H1 (cell line): ENCODE results near the gene SP5. TPM values are rescaled to one million over a fixed set of nuclear protein-coding genes. Genes with fewer than 3 reads are reported as not detected.

Experiments used
- CTCF ChIA-PET: fragments of 300-600 bp; sonication (Branson Sonifier 250); formaldehyde crosslinking; loops from one replicate; lab custom pipeline; 2021; ENCODE audit not compliant: partially characterized antibody; lab: Charles Lee
- POLR2A ChIA-PET: fragments of 300-600 bp; sonication (Branson Sonifier 250); formaldehyde crosslinking; loops from one replicate; lab custom pipeline; 2021; ENCODE audit warnings: inconsistent platforms; ENCODE audit not compliant: partially characterized antibody; lab: Charles Lee
- DNase-seq, 2 experiments: peaks; one replicate each; pipeline versions ENCODE4 v3.0.0 to v3.0.0-alpha.2; 2010 to 2022; ENCODE audit warnings: low spot score in 2 of 2, low read depth in 1 of 2, mixed read lengths in 1 of 2
- FAIRE-seq: peaks from 2 replicates; lab custom pipeline; 2011; peaks lifted over from hg19 to GRCh38; lab: Jason Lieb, UNC
- H2AFZ ChIP-seq: 2 replicates; pipeline ENCODE4 v1.8.1; 2012; ENCODE audit warnings: low read length, inconsistent platforms
- H2AK5ac ChIP-seq: 2 replicates; pipeline ENCODE4 v1.6.1; 2013; ENCODE audit warnings: low read depth, low read length
- H2BK120ac ChIP-seq: replicated peaks from 2 replicates; pipeline ENCODE3; 2013; ENCODE audit warnings: low read depth, low read length, inconsistent platforms
- H2BK12ac ChIP-seq: 2 replicates; pipeline ENCODE4 v1.6.1; 2013; ENCODE audit warnings: low read depth, low read length
- H2BK15ac ChIP-seq: 2 replicates; pipeline ENCODE4 v1.6.1; 2013; ENCODE audit warnings: low read length
- H2BK20ac ChIP-seq: 2 replicates; pipeline ENCODE4 v1.6.1; 2013; ENCODE audit warnings: low read length
- H2BK5ac ChIP-seq: 2 replicates; pipeline ENCODE4 v1.6.1; 2013; ENCODE audit warnings: low read depth, low read length
- H3K14ac ChIP-seq: 2 replicates; pipeline ENCODE4 v1.6.1; 2013; ENCODE audit warnings: inconsistent platforms; ENCODE audit not compliant: insufficient read length
- H3K18ac ChIP-seq: 2 replicates; pipeline ENCODE4 v1.6.1; 2013; ENCODE audit warnings: low read length; ENCODE audit errors: extremely low read depth
- H3K23ac ChIP-seq: 2 replicates; pipeline ENCODE4 v1.6.1; 2013; ENCODE audit warnings: inconsistent platforms; ENCODE audit not compliant: insufficient read length
- H3K23me2 ChIP-seq: 2 replicates; pipeline ENCODE4 v1.6.1; 2013; ENCODE audit warnings: low read depth, low read length
- H3K27ac ChIP-seq: 2 replicates; pipeline ENCODE4 v1.6.1; 2011; ENCODE audit warnings: low read depth, low read length, inconsistent platforms
- H3K27me3 ChIP-seq, 4 experiments: replicated peaks in 1 of 4; 1 replicate in 1 of 4; 2 replicates in 3 of 4; pipeline versions ENCODE4 v1.6.1 to v1.8.1; 2011 to 2013; ENCODE audit warnings: low read length in 3 of 4, mild to moderate bottlenecking in 3 of 4, inconsistent platforms in 2 of 4, mixed read lengths in 2 of 4, moderate library complexity in 1 of 4; ENCODE audit not compliant: control insufficient read depth in 3 of 4, insufficient read depth in 3 of 4; ENCODE audit errors: extremely low read depth in 1 of 4
- H3K36me3 ChIP-seq, 4 experiments: 2 replicates each; pipeline versions ENCODE4 v1.6.1 to v1.8.1; 2011 to 2013; ENCODE audit warnings: mild to moderate bottlenecking in 4 of 4, low read length in 3 of 4, moderate library complexity in 2 of 4, control low read depth in 1 of 4, inconsistent platforms in 1 of 4; ENCODE audit not compliant: insufficient read depth in 4 of 4, control insufficient read depth in 2 of 4
- H3K4ac ChIP-seq: replicated peaks from 2 replicates; pipeline ENCODE3; 2013; ENCODE audit warnings: low read length, low read depth, mixed read lengths, inconsistent platforms; ENCODE audit not compliant: insufficient read length
- H3K4me1 ChIP-seq, 4 experiments: replicated peaks in 1 of 4; 1 replicate in 1 of 4; 2 replicates in 3 of 4; pipeline versions ENCODE4 v1.6.1 to v1.8.1; 2011 to 2013; ENCODE audit warnings: low read length in 3 of 4, inconsistent platforms in 2 of 4, mixed read lengths in 1 of 4; ENCODE audit not compliant: insufficient read depth in 4 of 4, control insufficient read depth in 3 of 4
- H3K4me2 ChIP-seq, 2 experiments: 2 replicates each; pipeline versions ENCODE4 v1.6.1 to v1.8.1; 2011 to 2013; ENCODE audit warnings: low read depth in 2 of 2, low read length in 2 of 2, control low read depth in 1 of 2, inconsistent platforms in 1 of 2, mild to moderate bottlenecking in 1 of 2; ENCODE audit not compliant: insufficient read depth in 1 of 2
- H3K4me3 ChIP-seq, 4 experiments: fragments of 200-600, 300-600 bp in 1 of 4; sonication (generic), shearing (Covaris generic), sonication (Bioruptor Twin) in 1 of 4; 2 replicates each; pipeline versions ENCODE4 v1.5.1 to v1.8.1; 2011 to 2016; ENCODE audit warnings: low read length in 4 of 4, low read depth in 3 of 4, control low read depth in 2 of 4, inconsistent platforms in 2 of 4, mild to moderate bottlenecking in 2 of 4, mixed read lengths in 1 of 4, moderate library complexity in 1 of 4; ENCODE audit not compliant: insufficient read depth in 2 of 4; ENCODE audit errors: extremely low read depth in 1 of 4
- H3K56ac ChIP-seq: replicated peaks from 2 replicates; pipeline ENCODE3; 2013; ENCODE audit warnings: low read depth, mild to moderate bottlenecking, mixed read lengths, low read length, inconsistent platforms; ENCODE audit not compliant: insufficient read length
- H3K79me1 ChIP-seq: 2 replicates; pipeline ENCODE4 v1.6.1; 2013; ENCODE audit warnings: low read depth, low read length, control low read depth
- H3K79me2 ChIP-seq, 2 experiments: 2 replicates each; pipeline versions ENCODE4 v1.6.1 to v1.8.1; 2012 to 2013; ENCODE audit warnings: low read length in 2 of 2, mild to moderate bottlenecking in 2 of 2, inconsistent platforms in 1 of 2; ENCODE audit not compliant: insufficient read depth in 2 of 2, control insufficient read depth in 1 of 2
- H3K9ac ChIP-seq, 4 experiments: replicated peaks in 1 of 4; 1 replicate in 1 of 4; 2 replicates in 3 of 4; pipeline versions ENCODE4 v1.6.1 to v1.8.1; 2011 to 2013; ENCODE audit warnings: low read depth in 3 of 4, low read length in 3 of 4, control low read depth in 2 of 4, mild to moderate bottlenecking in 2 of 4, moderate library complexity in 2 of 4, inconsistent platforms in 1 of 4; ENCODE audit errors: extremely low read depth in 1 of 4
- H3K9me3 ChIP-seq, 2 experiments: 2 replicates each; pipeline versions ENCODE4 v1.6.1 to v1.8.1; 2012 to 2013; ENCODE audit warnings: mild to moderate bottlenecking in 2 of 2, moderate library complexity in 2 of 2, control low read depth in 1 of 2, inconsistent platforms in 1 of 2, low read depth in 1 of 2, low read length in 1 of 2, mixed read lengths in 1 of 2; ENCODE audit not compliant: insufficient read depth in 2 of 2
- H4K20me1 ChIP-seq, 2 experiments: replicated peaks in 1 of 2; 2 replicates each; pipeline versions ENCODE3 to v1.8.1; 2011 to 2013; ENCODE audit warnings: inconsistent platforms in 2 of 2, low read length in 2 of 2, mild to moderate bottlenecking in 1 of 2; ENCODE audit not compliant: insufficient read depth in 2 of 2, control insufficient read depth in 1 of 2
- H4K5ac ChIP-seq: 2 replicates; pipeline ENCODE4 v1.6.1; 2013; ENCODE audit warnings: low read length, low read depth, mixed read lengths, inconsistent platforms; ENCODE audit not compliant: insufficient read length
- H4K8ac ChIP-seq: 2 replicates; pipeline ENCODE4 v1.8.0; 2013; ENCODE audit warnings: mild to moderate bottlenecking, moderate library complexity, low read length, inconsistent platforms; ENCODE audit not compliant: insufficient read depth; ENCODE audit errors: extremely low read depth
- H4K91ac ChIP-seq: replicated peaks from 2 replicates; pipeline ENCODE3; 2013; ENCODE audit warnings: low read length, mixed read lengths, inconsistent platforms; ENCODE audit not compliant: insufficient read length
- BACH1 ChIP-seq: IDR thresholded peaks from 2 replicates; pipeline ENCODE4 v1.6.1; 2012; ENCODE audit warnings: low read length, improper control_type of control experiment
- EGR1 ChIP-seq: IDR thresholded peaks from 2 replicates; pipeline ENCODE4 v1.6.1; 2011; ENCODE audit warnings: low read depth, low read length, borderline replicate concordance
- FOSL1 ChIP-seq: IDR thresholded peaks from 2 replicates; pipeline ENCODE4 v1.6.1; 2011; ENCODE audit warnings: mild to moderate bottlenecking, low read depth, low read length, moderate library complexity; ENCODE audit not compliant: insufficient read depth
- RNF2 ChIP-seq: fragments of 200-900, 300-1000 bp; sonication (generic); IDR thresholded peaks from 2 replicates; pipeline ENCODE4 v1.7.1; 2016; ENCODE audit warnings: borderline replicate concordance, low read depth, mild to moderate bottlenecking, antibody characterized with exemption, low read length; ENCODE audit not compliant: poor library complexity, severe bottlenecking; ENCODE audit errors: missing control alignments
- SUZ12 ChIP-seq: fragments of 200-600 bp; sonication (generic); IDR thresholded peaks from 2 replicates; pipeline ENCODE4 v1.6.1; 2012; ENCODE audit warnings: mild to moderate bottlenecking, inconsistent platforms, low read length, moderate library complexity, mixed read lengths
- TEAD4 ChIP-seq: IDR thresholded peaks from 2 replicates; pipeline ENCODE4 v1.6.1; 2012; ENCODE audit warnings: low read depth, low read length, inconsistent platforms, mixed read lengths
- WGBS, 2 experiments: shearing (Covaris generic) in 1 of 2; methylation state at CpG; one replicate each; pipeline versions ENCODE4 v1.1.6 to v1.1.7; 2013 to 2015; ENCODE audit warnings: low lambda C conversion rate in 2 of 2, mixed read lengths in 2 of 2, inconsistent platforms in 1 of 2, low coverage in 1 of 2, missing lambda C conversion rate in 1 of 2; ENCODE audit not compliant: insufficient replicate concordance in 2 of 2, insufficient coverage in 1 of 2, insufficient read length in 1 of 2; ENCODE audit errors: extremely low coverage in 1 of 2, missing lambda C conversion rate in 1 of 2; 5-methylcytosine and 5-hydroxymethylcytosine counted together
- polyA plus RNA-seq, 7 experiments: library from polyadenylated mRNA; depleted of rRNA in 3 of 7; stranded (reverse) in 5 of 7; unstranded in 2 of 7; fragments of >200 nt in 5 of 7; fragments of 200-250 nt in 2 of 7; gene quantifications; 1 replicate in 5 of 7; 2 replicates in 1 of 7; 4 replicates in 1 of 7; pipeline versions ENCODE4 v1.2.1 to v1.2.3, GENCODE V29; 2011 to 2013; ENCODE audit warnings: missing spikeins in 2 of 7, mixed read lengths in 2 of 7
- total RNA-seq: library from RNA; stranded (reverse); fragmentation: NEBNext Ultra II Directional; extraction: Animal tissue kit (Norgen Biotek cat#: 25700); gene quantifications from 2 replicates; pipeline ENCODE4 v1.2.1, GENCODE V29; 2021
- TF ChIP-seq, protein P1 (sequence below): IDR thresholded peaks from 2 replicates; pipeline ENCODE4 v1.6.1; 2012; ENCODE audit warnings: inconsistent platforms
- TF ChIP-seq, protein P2 (sequence below): IDR thresholded peaks from 2 replicates; pipeline ENCODE4 v1.6.1; 2011; ENCODE audit warnings: low read depth, mild to moderate bottlenecking, low read length; ENCODE audit not compliant: insufficient read depth

Gene SP5
- total and polyA plus RNA-seq, 2 of the 8 experiments (the other 6 are each of a cell fraction or from before 2014, with no cell fraction given), result 0.17 TPM; not detected in 1

DNA sequence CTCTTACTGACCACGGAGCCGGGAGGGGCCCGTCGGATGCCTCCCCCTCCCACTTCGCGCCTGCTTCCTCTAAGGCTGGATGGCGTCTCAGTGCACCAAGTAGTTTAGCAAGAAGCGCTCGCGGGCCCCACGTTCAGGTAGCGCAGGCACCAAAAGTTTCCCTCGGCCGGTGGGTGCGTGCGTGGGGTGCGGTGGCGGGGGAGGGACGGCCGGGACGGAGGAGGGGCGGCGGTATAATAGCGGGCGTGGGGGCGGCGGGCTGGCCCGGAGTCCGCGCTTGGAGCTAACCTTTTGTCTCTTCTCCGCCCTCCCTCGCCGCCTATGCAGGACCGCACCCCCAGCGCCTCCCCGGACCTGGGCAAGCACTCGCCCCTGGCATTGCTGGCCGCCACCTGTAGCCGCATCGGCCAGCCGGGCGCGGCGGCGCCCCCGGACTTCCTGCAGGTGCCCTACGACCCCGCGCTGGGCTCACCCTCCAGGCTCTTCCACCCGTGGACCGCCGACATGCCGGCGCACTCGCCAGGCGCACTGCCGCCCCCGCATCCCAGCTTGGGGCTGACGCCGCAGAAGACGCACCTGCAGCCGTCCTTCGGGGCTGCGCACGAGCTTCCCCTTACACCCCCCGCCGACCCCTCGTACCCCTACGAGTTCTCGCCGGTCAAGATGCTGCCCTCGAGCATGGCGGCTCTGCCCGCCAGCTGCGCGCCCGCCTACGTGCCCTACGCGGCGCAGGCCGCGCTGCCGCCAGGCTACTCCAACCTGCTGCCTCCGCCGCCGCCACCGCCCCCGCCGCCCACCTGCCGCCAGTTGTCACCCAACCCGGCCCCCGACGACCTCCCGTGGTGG lies 1.0 kb downstream of the SP5 start:
- Histone ChIP-seq H3K79me1 (no peaks in the 10 kb centered on the region), H3K79me2 (no peaks in the 10 kb centered on the region), H3K23ac (no peak overlapping the region), H3K14ac (no peak overlapping the region), H3K4me1 (peaks cover 5 to 45% (median 24%) of the 10 kb centered on the region in 4 experiments), H3K9me3 (peaks cover 0 to 7% of the 10 kb centered on the region in 2 experiments; a peak in 1 of 4 replicates), H2AK5ac (no peak overlapping the region), H3K56ac (no peak overlapping the region), H2AFZ (no peak overlapping the region), H4K5ac (no peak overlapping the region), H2BK20ac (no peak overlapping the region), H4K20me1 (peaks cover 4 to 6% of the 10 kb centered on the region in 2 experiments), H3K18ac (no peak overlapping the region; the same call in none of the 2 replicates), H3K4me2 (peak overlapping the region; percentile 72 to 73), H2BK12ac (peak overlapping the region; percentile 9; the same call in 1 of the 2 replicates), H3K27ac (no peak overlapping the region), H3K4ac (no peak overlapping the region), H4K91ac (no peak overlapping the region), H2BK120ac (no peak overlapping the region), H3K4me3 (peak overlapping the region; percentile 12 to 55 (median 24); a peak in 7 of 8 replicates), H3K36me3 (peaks cover 0 to 17% (median 0%) of the 10 kb centered on the region in 4 experiments; a peak in 2 of 8 replicates), H3K9ac (no peak overlapping the region), H3K27me3 (peaks cover 63 to 90% (median 84%) of the 10 kb centered on the region in 4 experiments), H4K8ac (no peak overlapping the region), H2BK15ac (no peak overlapping the region), H2BK5ac (no peak overlapping the region), H3K23me2 (peaks cover 29% of the 10 kb centered on the region; the same call in 1 of the 2 replicates)
- 3% methylated on average over 31 of the region's 95 CpGs; no CpG with 5 or more reads in 1 of the 2 experiments for WGBS, 2 experiments
- POLR2A ChIA-PET, result interaction anchor here (1.1 kb wide), 1 partner anchor 27 kb away, joined by 3 read pairs; no protein-coding TSS in a partner anchor
- FAIRE-seq (no peak), DNase-seq (peak in 1 of 2 experiments; percentile 67)
- CTCF ChIA-PET, result interaction anchor here (1.1 to 4.1 kb wide), 12 partner anchors 10 to 480 kb away, joined by 3 to 20 read pairs (median 4); no protein-coding TSS in a partner anchor
- TF ChIP-seq EGR1 (peak; percentile 54), BACH1 (no peak), TEAD4 (no peak), FOSL1 (no peak), SUZ12 (peak; percentile 39), RNF2 (peak; percentile 51)
- TF ChIP-seq, protein P1, sequence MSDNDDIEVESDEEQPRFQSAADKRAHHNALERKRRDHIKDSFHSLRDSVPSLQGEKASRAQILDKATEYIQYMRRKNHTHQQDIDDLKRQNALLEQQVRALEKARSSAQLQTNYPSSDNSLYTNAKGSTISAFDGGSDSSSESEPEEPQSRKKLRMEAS, result no peak
- TF ChIP-seq, protein P2, sequence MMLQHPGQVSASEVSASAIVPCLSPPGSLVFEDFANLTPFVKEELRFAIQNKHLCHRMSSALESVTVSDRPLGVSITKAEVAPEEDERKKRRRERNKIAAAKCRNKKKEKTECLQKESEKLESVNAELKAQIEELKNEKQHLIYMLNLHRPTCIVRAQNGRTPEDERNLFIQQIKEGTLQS, result no peak
